Measurements from ENCODE around the gene SPO11.

SPO11 gene

DNA sequence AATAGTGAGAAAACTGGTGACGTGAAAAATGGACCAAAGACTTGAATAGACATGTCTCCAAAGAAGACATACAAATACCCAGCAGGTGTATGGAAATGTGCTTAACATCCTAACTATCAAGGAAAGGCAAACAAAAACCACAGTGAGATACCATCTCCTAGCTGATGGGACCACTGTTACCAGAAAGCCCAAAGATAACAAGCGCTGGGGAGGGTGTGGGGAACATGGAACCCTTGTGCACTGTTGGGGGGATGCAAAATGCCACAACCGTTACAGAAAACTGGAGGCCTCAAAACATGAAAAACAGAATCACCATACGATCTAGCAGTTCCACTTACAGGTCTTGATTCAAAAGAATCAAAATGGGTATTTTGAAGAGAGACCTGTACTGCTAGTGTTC, 41.8 kb downstream of the SPO11 start:
- TF ChIP-seq CTCF (IDR thresholded peaks at IDR 0.05; ENCODE audit: low read depth, low read length, missing control alignments): no peak
- in situ Hi-C loops (cut with HindIII; ENCODE audit: low pct_ligation_motif_present, low sequenced_read_pairs): no loop called here
- Histone ChIP-seq H3K27ac (no peak overlapping the region), H3K36me3 (replicated peaks) (peaks cover 63% of the 10 kb centered on the region), H3K4me3 (ENCODE audit: low read depth, low read length) (no peak overlapping the region), H3K27me3 (replicated peaks) (no peaks in the 10 kb centered on the region)
- no peak for DNase-seq

DNA sequence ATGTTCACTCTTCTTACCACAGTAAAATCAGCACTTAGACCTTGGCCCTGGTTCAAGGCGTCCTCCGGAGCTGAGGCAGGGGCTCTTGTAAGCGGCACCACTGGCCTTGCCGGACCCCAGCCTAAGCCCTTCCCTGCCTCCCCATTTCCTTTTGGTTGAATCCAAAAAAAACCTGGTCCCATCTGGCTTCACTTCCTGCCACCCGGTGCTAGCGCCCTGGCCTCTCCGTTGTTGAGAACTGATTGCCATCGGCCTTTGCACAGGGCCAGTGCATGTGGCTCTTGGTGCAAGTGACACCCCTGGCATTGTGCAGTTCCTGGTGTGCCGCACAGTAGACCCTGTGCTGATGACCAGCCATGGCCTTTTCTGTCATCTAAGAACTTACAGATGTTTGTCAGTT, 42.6 kb downstream of the SPO11 start:
- peaks cover 59% of the 10 kb centered on the region for H3K36me3 ChIP-seq (replicated peaks)
- TF ChIP-seq CTCF (IDR thresholded peaks at IDR 0.05; ENCODE audit: low read depth, low read length, missing control alignments): no peak
- H3K4me3 ChIP-seq (ENCODE audit: low read depth, low read length): no peak overlapping the region
- no peaks in the 10 kb centered on the region for H3K27me3 ChIP-seq (replicated peaks)
- in situ Hi-C loops (cut with HindIII; ENCODE audit: low pct_ligation_motif_present, low sequenced_read_pairs): no loop called here
- no peak overlapping the region for H3K27ac ChIP-seq
- no peak for DNase-seq

DNA sequence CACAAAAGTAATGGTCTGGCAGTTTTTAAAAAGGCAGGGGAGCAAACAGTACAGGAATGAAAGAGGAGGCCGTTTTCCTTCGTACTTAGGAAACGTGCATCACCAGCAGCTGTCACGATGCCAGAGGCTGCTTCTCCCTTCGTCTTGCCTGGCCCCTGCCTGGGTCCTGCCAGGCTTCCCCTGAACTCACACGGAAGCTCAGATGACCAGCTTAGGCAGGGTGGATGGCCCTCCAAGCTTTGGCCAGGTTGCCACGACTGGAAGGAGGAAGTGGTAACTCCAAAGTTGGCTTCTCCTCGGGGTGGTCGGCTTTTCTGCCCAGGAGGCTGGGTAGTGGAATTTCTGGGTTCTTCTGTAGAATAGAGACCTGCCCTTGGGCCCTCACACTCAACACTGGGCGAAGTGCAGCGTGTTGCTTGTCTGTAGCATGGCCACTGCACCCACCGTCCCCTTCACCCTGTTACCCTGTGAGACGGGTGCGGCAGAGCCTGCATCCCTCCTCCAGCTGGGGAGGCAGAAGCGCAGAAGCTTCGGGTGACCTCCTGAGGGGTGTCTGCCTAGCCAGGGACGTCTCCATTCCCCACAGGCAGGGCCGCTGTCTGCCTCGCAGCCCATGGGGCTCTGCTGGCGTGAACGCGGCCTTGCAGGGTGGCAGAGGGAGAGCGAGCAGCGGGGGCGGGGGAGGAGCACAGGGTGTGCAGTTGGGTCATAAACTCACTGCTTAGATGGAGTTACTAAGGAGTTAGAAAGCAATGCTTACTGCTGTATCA, 43.2 kb downstream of the SPO11 start:
- in situ Hi-C loops (cut with HindIII; ENCODE audit: low pct_ligation_motif_present, low sequenced_read_pairs): no loop called here
- no peak for DNase-seq
- no peak for TF ChIP-seq CTCF (IDR thresholded peaks at IDR 0.05; ENCODE audit: low read depth, low read length, missing control alignments)
- no peak overlapping the region for H3K4me3 ChIP-seq (ENCODE audit: low read depth, low read length)
- no peaks in the 10 kb centered on the region for H3K27me3 ChIP-seq (replicated peaks)
- peaks cover 55% of the 10 kb centered on the region for H3K36me3 ChIP-seq (replicated peaks)
- H3K27ac ChIP-seq: no peak overlapping the region

GRCh38 chr20:57374343-57374930, 44.8 kb downstream of the SPO11 start:
- Histone ChIP-seq H3K27ac (no peak overlapping the region), H3K4me3 (ENCODE audit: low read depth, low read length) (no peak overlapping the region), H3K36me3 (replicated peaks) (peaks cover 51% of the 10 kb centered on the region), H3K27me3 (replicated peaks) (no peaks in the 10 kb centered on the region)
- no peak for DNase-seq
- in situ Hi-C loops (cut with HindIII; ENCODE audit: low pct_ligation_motif_present, low sequenced_read_pairs): no loop called here
- TF ChIP-seq CTCF (IDR thresholded peaks at IDR 0.05; ENCODE audit: low read depth, low read length, missing control alignments): no peak

DNA sequence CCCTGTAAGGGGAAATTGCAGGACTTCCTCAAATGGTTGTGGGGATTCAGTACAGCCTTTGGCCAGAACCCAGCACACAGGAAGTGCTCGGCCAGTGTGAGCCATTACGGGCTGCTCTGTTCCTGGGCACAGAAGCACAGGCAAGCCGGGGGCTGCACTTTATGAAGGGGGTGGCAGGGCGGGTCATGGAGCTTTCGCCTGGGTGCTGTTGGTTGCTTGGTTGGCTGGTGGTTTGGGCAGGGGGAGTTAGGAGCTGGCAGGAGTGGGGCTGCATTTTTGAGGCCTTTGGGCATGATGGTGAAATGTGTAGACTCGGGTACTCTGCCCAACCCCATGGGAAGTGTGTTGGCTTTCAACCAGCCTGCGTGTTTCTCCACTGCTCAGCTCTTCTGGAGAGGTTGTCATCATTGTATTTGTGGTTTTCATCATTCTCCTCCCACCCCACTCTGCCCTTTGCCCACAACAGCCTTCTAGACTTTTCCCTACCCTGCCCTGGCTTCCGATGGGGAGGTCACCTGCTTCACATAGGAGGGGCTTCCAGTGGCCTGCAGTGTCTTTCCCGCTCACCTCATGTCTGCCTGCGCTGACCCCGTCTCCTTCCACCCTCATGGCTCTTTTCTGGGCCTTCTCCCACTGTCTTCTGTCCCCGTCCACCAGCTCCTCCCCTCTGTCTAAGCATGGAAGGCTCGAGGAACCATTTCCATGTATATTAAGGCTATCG, 45.5 kb downstream of the SPO11 start:
- TF ChIP-seq CTCF (IDR thresholded peaks at IDR 0.05; ENCODE audit: low read depth, low read length, missing control alignments): no peak
- peaks cover 46% of the 10 kb centered on the region for H3K36me3 ChIP-seq (replicated peaks)
- no peak overlapping the region for H3K4me3 ChIP-seq (ENCODE audit: low read depth, low read length)
- H3K27me3 ChIP-seq (replicated peaks): no peaks in the 10 kb centered on the region
- in situ Hi-C loops (cut with HindIII; ENCODE audit: low pct_ligation_motif_present, low sequenced_read_pairs): no loop called here
- no peak overlapping the region for H3K27ac ChIP-seq
- DNase-seq: no peak

Data from brain microvascular endothelial cell (primary cell).